H1 (cell line): ENCODE results near the gene TSPEAR. TPM values are rescaled to one million over a fixed set of nuclear protein-coding genes. Genes with fewer than 3 reads are reported as not detected.

Experiments used
- CTCF ChIA-PET: fragments of 300-600 bp; sonication (Branson Sonifier 250); formaldehyde crosslinking; loops from one replicate; lab custom pipeline; 2021; ENCODE audit not compliant: partially characterized antibody; lab: Charles Lee
- POLR2A ChIA-PET: fragments of 300-600 bp; sonication (Branson Sonifier 250); formaldehyde crosslinking; loops from one replicate; lab custom pipeline; 2021; ENCODE audit warnings: inconsistent platforms; ENCODE audit not compliant: partially characterized antibody; lab: Charles Lee
- DNase-seq, 2 experiments: peaks; one replicate each; pipeline versions ENCODE4 v3.0.0 to v3.0.0-alpha.2; 2010 to 2022; ENCODE audit warnings: low spot score in 2 of 2, low read depth in 1 of 2, mixed read lengths in 1 of 2
- FAIRE-seq: peaks from 2 replicates; lab custom pipeline; 2011; peaks lifted over from hg19 to GRCh38; lab: Jason Lieb, UNC
- H2AFZ ChIP-seq: 2 replicates; pipeline ENCODE4 v1.8.1; 2012; ENCODE audit warnings: low read length, inconsistent platforms
- H2AK5ac ChIP-seq: 2 replicates; pipeline ENCODE4 v1.6.1; 2013; ENCODE audit warnings: low read depth, low read length
- H2BK120ac ChIP-seq: replicated peaks from 2 replicates; pipeline ENCODE3; 2013; ENCODE audit warnings: low read depth, low read length, inconsistent platforms
- H2BK12ac ChIP-seq: 2 replicates; pipeline ENCODE4 v1.6.1; 2013; ENCODE audit warnings: low read depth, low read length
- H2BK15ac ChIP-seq: 2 replicates; pipeline ENCODE4 v1.6.1; 2013; ENCODE audit warnings: low read length
- H2BK20ac ChIP-seq: 2 replicates; pipeline ENCODE4 v1.6.1; 2013; ENCODE audit warnings: low read length
- H2BK5ac ChIP-seq: 2 replicates; pipeline ENCODE4 v1.6.1; 2013; ENCODE audit warnings: low read depth, low read length
- H3K14ac ChIP-seq: 2 replicates; pipeline ENCODE4 v1.6.1; 2013; ENCODE audit warnings: inconsistent platforms; ENCODE audit not compliant: insufficient read length
- H3K18ac ChIP-seq: 2 replicates; pipeline ENCODE4 v1.6.1; 2013; ENCODE audit warnings: low read length; ENCODE audit errors: extremely low read depth
- H3K23ac ChIP-seq: 2 replicates; pipeline ENCODE4 v1.6.1; 2013; ENCODE audit warnings: inconsistent platforms; ENCODE audit not compliant: insufficient read length
- H3K23me2 ChIP-seq: 2 replicates; pipeline ENCODE4 v1.6.1; 2013; ENCODE audit warnings: low read depth, low read length
- H3K27ac ChIP-seq: 2 replicates; pipeline ENCODE4 v1.6.1; 2011; ENCODE audit warnings: low read depth, low read length, inconsistent platforms
- H3K27me3 ChIP-seq, 4 experiments: replicated peaks in 1 of 4; 1 replicate in 1 of 4; 2 replicates in 3 of 4; pipeline versions ENCODE4 v1.6.1 to v1.8.1; 2011 to 2013; ENCODE audit warnings: low read length in 3 of 4, mild to moderate bottlenecking in 3 of 4, inconsistent platforms in 2 of 4, mixed read lengths in 2 of 4, moderate library complexity in 1 of 4; ENCODE audit not compliant: control insufficient read depth in 3 of 4, insufficient read depth in 3 of 4; ENCODE audit errors: extremely low read depth in 1 of 4
- H3K36me3 ChIP-seq, 4 experiments: 2 replicates each; pipeline versions ENCODE4 v1.6.1 to v1.8.1; 2011 to 2013; ENCODE audit warnings: mild to moderate bottlenecking in 4 of 4, low read length in 3 of 4, moderate library complexity in 2 of 4, control low read depth in 1 of 4, inconsistent platforms in 1 of 4; ENCODE audit not compliant: insufficient read depth in 4 of 4, control insufficient read depth in 2 of 4
- H3K4ac ChIP-seq: replicated peaks from 2 replicates; pipeline ENCODE3; 2013; ENCODE audit warnings: low read length, low read depth, mixed read lengths, inconsistent platforms; ENCODE audit not compliant: insufficient read length
- H3K4me1 ChIP-seq, 4 experiments: replicated peaks in 1 of 4; 1 replicate in 1 of 4; 2 replicates in 3 of 4; pipeline versions ENCODE4 v1.6.1 to v1.8.1; 2011 to 2013; ENCODE audit warnings: low read length in 3 of 4, inconsistent platforms in 2 of 4, mixed read lengths in 1 of 4; ENCODE audit not compliant: insufficient read depth in 4 of 4, control insufficient read depth in 3 of 4
- H3K4me2 ChIP-seq, 2 experiments: 2 replicates each; pipeline versions ENCODE4 v1.6.1 to v1.8.1; 2011 to 2013; ENCODE audit warnings: low read depth in 2 of 2, low read length in 2 of 2, control low read depth in 1 of 2, inconsistent platforms in 1 of 2, mild to moderate bottlenecking in 1 of 2; ENCODE audit not compliant: insufficient read depth in 1 of 2
- H3K4me3 ChIP-seq, 4 experiments: fragments of 200-600, 300-600 bp in 1 of 4; sonication (generic), shearing (Covaris generic), sonication (Bioruptor Twin) in 1 of 4; 2 replicates each; pipeline versions ENCODE4 v1.5.1 to v1.8.1; 2011 to 2016; ENCODE audit warnings: low read length in 4 of 4, low read depth in 3 of 4, control low read depth in 2 of 4, inconsistent platforms in 2 of 4, mild to moderate bottlenecking in 2 of 4, mixed read lengths in 1 of 4, moderate library complexity in 1 of 4; ENCODE audit not compliant: insufficient read depth in 2 of 4; ENCODE audit errors: extremely low read depth in 1 of 4
- H3K56ac ChIP-seq: replicated peaks from 2 replicates; pipeline ENCODE3; 2013; ENCODE audit warnings: low read depth, mild to moderate bottlenecking, mixed read lengths, low read length, inconsistent platforms; ENCODE audit not compliant: insufficient read length
- H3K79me1 ChIP-seq: 2 replicates; pipeline ENCODE4 v1.6.1; 2013; ENCODE audit warnings: low read depth, low read length, control low read depth
- H3K79me2 ChIP-seq, 2 experiments: 2 replicates each; pipeline versions ENCODE4 v1.6.1 to v1.8.1; 2012 to 2013; ENCODE audit warnings: low read length in 2 of 2, mild to moderate bottlenecking in 2 of 2, inconsistent platforms in 1 of 2; ENCODE audit not compliant: insufficient read depth in 2 of 2, control insufficient read depth in 1 of 2
- H3K9ac ChIP-seq, 4 experiments: replicated peaks in 1 of 4; 1 replicate in 1 of 4; 2 replicates in 3 of 4; pipeline versions ENCODE4 v1.6.1 to v1.8.1; 2011 to 2013; ENCODE audit warnings: low read depth in 3 of 4, low read length in 3 of 4, control low read depth in 2 of 4, mild to moderate bottlenecking in 2 of 4, moderate library complexity in 2 of 4, inconsistent platforms in 1 of 4; ENCODE audit errors: extremely low read depth in 1 of 4
- H3K9me3 ChIP-seq, 2 experiments: 2 replicates each; pipeline versions ENCODE4 v1.6.1 to v1.8.1; 2012 to 2013; ENCODE audit warnings: mild to moderate bottlenecking in 2 of 2, moderate library complexity in 2 of 2, control low read depth in 1 of 2, inconsistent platforms in 1 of 2, low read depth in 1 of 2, low read length in 1 of 2, mixed read lengths in 1 of 2; ENCODE audit not compliant: insufficient read depth in 2 of 2
- H4K20me1 ChIP-seq, 2 experiments: replicated peaks in 1 of 2; 2 replicates each; pipeline versions ENCODE3 to v1.8.1; 2011 to 2013; ENCODE audit warnings: inconsistent platforms in 2 of 2, low read length in 2 of 2, mild to moderate bottlenecking in 1 of 2; ENCODE audit not compliant: insufficient read depth in 2 of 2, control insufficient read depth in 1 of 2
- H4K5ac ChIP-seq: 2 replicates; pipeline ENCODE4 v1.6.1; 2013; ENCODE audit warnings: low read length, low read depth, mixed read lengths, inconsistent platforms; ENCODE audit not compliant: insufficient read length
- H4K8ac ChIP-seq: 2 replicates; pipeline ENCODE4 v1.8.0; 2013; ENCODE audit warnings: mild to moderate bottlenecking, moderate library complexity, low read length, inconsistent platforms; ENCODE audit not compliant: insufficient read depth; ENCODE audit errors: extremely low read depth
- H4K91ac ChIP-seq: replicated peaks from 2 replicates; pipeline ENCODE3; 2013; ENCODE audit warnings: low read length, mixed read lengths, inconsistent platforms; ENCODE audit not compliant: insufficient read length
- WGBS, 2 experiments: shearing (Covaris generic) in 1 of 2; methylation state at CpG; one replicate each; pipeline versions ENCODE4 v1.1.6 to v1.1.7; 2013 to 2015; ENCODE audit warnings: low lambda C conversion rate in 2 of 2, mixed read lengths in 2 of 2, inconsistent platforms in 1 of 2, low coverage in 1 of 2, missing lambda C conversion rate in 1 of 2; ENCODE audit not compliant: insufficient replicate concordance in 2 of 2, insufficient coverage in 1 of 2, insufficient read length in 1 of 2; ENCODE audit errors: extremely low coverage in 1 of 2, missing lambda C conversion rate in 1 of 2; 5-methylcytosine and 5-hydroxymethylcytosine counted together
- polyA plus RNA-seq, 7 experiments: library from polyadenylated mRNA; depleted of rRNA in 3 of 7; stranded (reverse) in 5 of 7; unstranded in 2 of 7; fragments of >200 nt in 5 of 7; fragments of 200-250 nt in 2 of 7; gene quantifications; 1 replicate in 5 of 7; 2 replicates in 1 of 7; 4 replicates in 1 of 7; pipeline versions ENCODE4 v1.2.1 to v1.2.3, GENCODE V29; 2011 to 2013; ENCODE audit warnings: missing spikeins in 2 of 7, mixed read lengths in 2 of 7
- total RNA-seq: library from RNA; stranded (reverse); fragmentation: NEBNext Ultra II Directional; extraction: Animal tissue kit (Norgen Biotek cat#: 25700); gene quantifications from 2 replicates; pipeline ENCODE4 v1.2.1, GENCODE V29; 2021

Gene TSPEAR
- total and polyA plus RNA-seq, 2 of the 8 experiments (the other 6 are each of a cell fraction or from before 2014, with no cell fraction given), result 0.58 to 0.89 TPM

GRCh38 chr21:44613386-44614155 is 97.8 kb downstream of the TSPEAR start:
- H3K4me3 ChIP-seq, result no peak overlapping the region
- H3K23me2 ChIP-seq, result no peaks in the 10 kb centered on the region
- H3K4me1 ChIP-seq, result peaks cover 0 to 6% (median 2%) of the 10 kb centered on the region in 4 experiments; a peak in 4 of 7 replicates
- H3K27me3 ChIP-seq, result no peaks in the 10 kb centered on the region
- H4K91ac ChIP-seq, result peak overlapping the region; percentile 42
- H2BK5ac ChIP-seq, result peak overlapping the region; percentile 26; the same call in 1 of the 2 replicates
- no peak overlapping the region for H3K18ac ChIP-seq
- no peaks in the 10 kb centered on the region for H3K79me1 ChIP-seq
- ChIA-PET CTCF (interaction anchor here (0.5 to 1.1 kb wide), 4 partner anchors 11 to 1044 kb away, joined by 3 to 4 read pairs (median 3); partner anchors contain the start of gene KRTAP10-5), POLR2A (no interaction called here)
- WGBS, 2 experiments, result 93% methylated on average over 26 of the region's 26 CpGs; no CpG with 5 or more reads in 1 of the 2 experiments
- H4K8ac ChIP-seq, result peak overlapping the region; percentile 82
- peaks cover 19 to 22% of the 10 kb centered on the region in 2 experiments for H3K9me3 ChIP-seq
- no peak overlapping the region for H3K23ac ChIP-seq
- no peak overlapping the region for H4K5ac ChIP-seq
- H2BK12ac ChIP-seq, result 0 out of 2 replicates have a peak overlapping the region, but pooled peaks have one; percentile 71
- H3K56ac ChIP-seq, result no peak overlapping the region
- H3K27ac ChIP-seq, result no peak overlapping the region
- H3K4me2 ChIP-seq, result no peak overlapping the region
- no peak overlapping the region for H2AK5ac ChIP-seq
- no peak overlapping the region for H2AFZ ChIP-seq
- no peak overlapping the region for H3K4ac ChIP-seq
- no peak overlapping the region for H3K9ac ChIP-seq
- H3K79me2 ChIP-seq, result no peaks in the 10 kb centered on the region
- peaks cover 0 to 1% of the 10 kb centered on the region in 2 experiments for H4K20me1 ChIP-seq
- DNase-seq (peak in 1 of 2 experiments; percentile 41), FAIRE-seq (no peak)
- H2BK120ac ChIP-seq, result no peak overlapping the region
- no peak overlapping the region for H3K14ac ChIP-seq
- H2BK15ac ChIP-seq, result no peak overlapping the region
- no peak overlapping the region for H2BK20ac ChIP-seq
- no peaks in the 10 kb centered on the region for H3K36me3 ChIP-seq
